GM12801 (cell line): ENCODE measurements around the gene MLF1.
A peak's percentile ranks its signal among the peaks of the same experiment; 100 is the strongest.

Source experiments
- TF ChIP-seq, protein P1 (sequence below): IDR thresholded peaks from one replicate; pipeline ENCODE4 v1.5.1; 2011; ENCODE audit warnings: control low read depth; ENCODE audit not compliant: insufficient read length; ENCODE audit errors: extremely low read depth

MLF1 gene

DNA sequence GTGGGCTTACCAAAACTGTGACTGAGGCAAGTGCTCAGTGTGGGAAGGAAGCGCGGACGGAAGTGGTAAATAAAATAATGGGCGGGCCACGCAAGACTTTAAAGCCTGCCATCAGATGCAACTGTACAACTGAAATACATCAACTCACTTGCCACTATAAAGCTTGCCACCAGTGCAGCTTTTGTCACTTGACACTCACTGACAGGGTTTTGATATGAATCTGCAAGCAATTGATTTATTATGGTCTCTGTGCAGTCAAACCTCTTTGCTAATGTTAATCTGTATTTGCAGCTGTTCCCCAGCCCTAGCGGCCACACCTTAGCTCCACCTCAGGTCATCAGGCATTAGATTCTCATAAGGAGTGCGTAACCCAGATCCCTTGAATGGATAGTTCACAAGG, 71.0 kb downstream of the MLF1 start:
- TF ChIP-seq, protein P1, sequence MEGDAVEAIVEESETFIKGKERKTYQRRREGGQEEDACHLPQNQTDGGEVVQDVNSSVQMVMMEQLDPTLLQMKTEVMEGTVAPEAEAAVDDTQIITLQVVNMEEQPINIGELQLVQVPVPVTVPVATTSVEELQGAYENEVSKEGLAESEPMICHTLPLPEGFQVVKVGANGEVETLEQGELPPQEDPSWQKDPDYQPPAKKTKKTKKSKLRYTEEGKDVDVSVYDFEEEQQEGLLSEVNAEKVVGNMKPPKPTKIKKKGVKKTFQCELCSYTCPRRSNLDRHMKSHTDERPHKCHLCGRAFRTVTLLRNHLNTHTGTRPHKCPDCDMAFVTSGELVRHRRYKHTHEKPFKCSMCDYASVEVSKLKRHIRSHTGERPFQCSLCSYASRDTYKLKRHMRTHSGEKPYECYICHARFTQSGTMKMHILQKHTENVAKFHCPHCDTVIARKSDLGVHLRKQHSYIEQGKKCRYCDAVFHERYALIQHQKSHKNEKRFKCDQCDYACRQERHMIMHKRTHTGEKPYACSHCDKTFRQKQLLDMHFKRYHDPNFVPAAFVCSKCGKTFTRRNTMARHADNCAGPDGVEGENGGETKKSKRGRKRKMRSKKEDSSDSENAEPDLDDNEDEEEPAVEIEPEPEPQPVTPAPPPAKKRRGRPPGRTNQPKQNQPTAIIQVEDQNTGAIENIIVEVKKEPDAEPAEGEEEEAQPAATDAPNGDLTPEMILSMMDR, result no peak

DNA sequence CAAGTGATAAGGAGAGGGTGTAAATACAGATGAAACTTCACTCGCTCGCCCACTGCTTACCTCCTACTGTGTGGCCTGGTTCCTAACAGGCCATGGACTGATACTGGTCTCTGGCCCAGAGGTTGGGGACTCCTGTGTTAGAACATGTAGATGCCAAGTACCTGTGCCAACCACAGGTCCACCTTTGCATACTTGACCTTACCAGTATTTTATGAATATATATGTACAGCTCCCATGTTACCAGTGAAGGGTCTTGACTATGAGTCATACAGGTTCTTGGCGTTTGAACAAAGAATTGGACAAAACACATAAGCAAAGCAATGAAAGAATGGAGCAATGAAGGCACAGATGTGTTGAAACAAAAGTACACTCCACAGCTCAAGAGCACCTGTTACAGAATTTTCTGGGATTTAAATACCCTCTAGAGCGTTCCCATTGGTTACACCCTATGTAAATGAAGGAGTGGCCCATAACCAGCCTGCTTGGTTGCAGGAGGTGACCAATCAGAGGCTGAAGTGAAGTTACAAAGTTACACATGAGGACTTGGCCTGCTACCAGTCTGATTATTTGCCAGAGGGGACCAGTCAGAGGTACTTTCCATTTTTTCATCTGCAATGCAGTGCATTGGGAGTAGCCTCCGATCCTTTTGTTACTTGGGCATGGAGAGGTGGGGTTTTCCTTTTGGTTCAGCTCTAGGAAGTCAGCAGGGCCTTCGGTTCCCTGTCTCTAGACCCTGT, 71.6 kb downstream of the MLF1 start:
- TF ChIP-seq, protein P1, result no peak

DNA sequence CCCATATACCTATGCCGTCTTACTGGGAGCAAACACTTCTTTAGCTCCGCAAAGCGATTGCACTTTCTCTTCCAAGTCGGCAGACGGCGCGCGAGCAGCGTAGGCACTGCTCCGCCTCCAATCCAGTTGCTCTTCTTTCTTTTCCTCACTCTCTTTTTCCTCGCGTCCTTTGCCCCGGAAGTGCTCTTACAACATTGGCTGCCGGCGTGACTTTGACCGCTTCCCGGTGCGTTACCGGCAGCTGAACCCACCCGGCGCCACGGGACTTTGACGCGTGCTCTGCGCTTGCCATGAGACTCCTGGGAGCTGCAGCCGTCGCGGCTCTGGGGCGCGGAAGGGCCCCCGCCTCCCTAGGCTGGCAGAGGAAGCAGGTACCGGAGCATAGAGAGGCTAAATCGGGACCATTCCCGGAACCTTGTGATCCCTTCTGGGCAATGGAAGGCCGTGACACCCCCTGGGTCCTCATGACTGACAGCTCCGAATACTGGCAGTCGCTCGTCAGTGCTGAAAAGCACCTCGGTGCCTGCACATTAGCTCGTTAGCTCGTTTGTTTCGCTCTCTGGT, 73.4 kb downstream of the MLF1 start, which contains the start of gene GFM1:
GFM1 (plus strand) TSS at position 183 of the 564 bp plus-strand sequence; CDS start at position 291, 108 bp downstream.
- TF ChIP-seq, protein P1, result peak; percentile 91

DNA sequence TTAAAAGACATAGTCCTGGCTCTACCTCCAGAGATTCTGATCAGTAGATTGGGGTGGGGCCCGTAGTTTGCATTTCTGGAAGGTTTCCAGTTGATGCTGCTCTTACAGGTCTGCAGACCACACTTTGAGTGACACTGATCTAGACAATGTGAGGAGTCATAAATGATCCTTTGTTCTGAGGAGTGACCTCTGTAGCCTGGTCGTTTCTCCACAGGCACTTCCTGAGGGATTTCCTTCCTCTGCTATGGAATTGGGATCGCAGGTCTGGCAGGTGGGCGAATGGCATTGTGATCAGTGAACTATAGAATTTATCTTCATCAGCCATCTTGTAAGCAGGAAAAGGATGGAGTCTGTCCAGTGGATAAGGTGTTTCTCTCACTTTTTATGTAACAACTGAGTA, 78.8 kb downstream of the MLF1 start:
- TF ChIP-seq, protein P1, result no peak

DNA sequence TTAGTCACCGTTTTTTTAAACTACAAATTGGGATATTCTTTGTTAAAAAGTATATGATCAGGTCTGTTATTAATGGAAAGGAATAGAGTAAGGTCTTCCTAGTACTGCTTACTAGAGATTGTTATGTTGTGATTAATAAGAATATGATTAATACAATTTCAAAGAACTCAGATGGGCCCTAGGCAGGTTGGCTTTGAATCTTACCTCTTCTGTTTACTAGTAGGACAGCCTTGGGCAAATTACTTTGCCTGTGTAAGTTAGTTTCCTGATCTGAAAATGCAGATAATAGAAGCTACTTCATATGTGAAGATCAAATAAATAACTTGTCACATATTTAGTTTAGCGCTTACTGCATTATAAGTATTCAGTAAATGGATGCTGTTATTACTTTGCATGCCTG, 80.2 kb downstream of the MLF1 start:
- TF ChIP-seq, protein P1, result no peak

DNA sequence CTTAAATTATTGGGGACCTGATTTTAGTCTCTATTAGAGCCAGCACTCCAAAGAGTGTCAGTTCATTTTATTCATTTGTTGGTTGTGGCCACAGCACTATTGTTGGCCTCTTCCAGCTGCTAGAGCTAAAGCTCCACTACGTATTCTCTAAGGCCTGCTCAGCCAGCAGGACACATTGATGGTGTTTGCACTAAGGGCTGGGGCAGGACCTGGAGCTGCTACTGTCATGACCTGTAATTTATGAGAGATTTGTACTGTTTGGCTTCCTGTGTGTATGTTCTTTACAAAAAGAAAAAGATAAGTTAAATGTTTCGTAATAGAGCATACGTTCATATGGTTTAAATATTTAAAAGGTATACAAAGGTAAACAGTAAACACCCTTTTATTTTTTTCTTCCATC, 81.5 kb downstream of the MLF1 start:
- TF ChIP-seq, protein P1, result no peak
